Islet of Langerhans (tissue), 1 donor: ENCODE data around the gene FBXW8.
"Not testable (repeated sequence)": the region's sequence is repeated elsewhere in the genome, so short reads cannot be mapped to it uniquely, and the experiment has no call there.

Source experiments
- FAIRE-seq: peaks from one replicate; lab custom pipeline; 2011; peaks lifted over from hg19 to GRCh38; lab: Jason Lieb, UNC

FBXW8 gene

DNA sequence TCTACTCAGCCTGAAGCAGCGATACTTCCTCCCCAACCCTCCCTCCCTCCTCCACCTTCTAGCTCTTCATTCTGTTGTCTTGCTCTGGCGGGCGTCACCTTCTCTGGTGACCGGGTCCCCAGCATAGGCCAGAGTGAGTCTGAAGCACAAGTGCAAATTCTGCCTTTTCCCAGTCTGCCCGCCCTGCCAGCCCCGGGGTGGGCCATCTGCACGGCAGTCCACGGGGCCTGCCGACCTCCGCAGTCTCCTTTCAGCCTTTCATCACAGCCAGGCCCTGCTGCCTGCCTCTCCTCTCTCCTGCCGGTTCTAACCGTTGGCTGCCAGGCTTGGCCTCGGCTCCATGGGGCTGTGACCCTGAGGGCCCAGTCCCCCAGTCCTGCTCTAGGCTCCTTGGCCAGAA lies 129.7 kb downstream of the FBXW8 start:
- no peak for FAIRE-seq

DNA sequence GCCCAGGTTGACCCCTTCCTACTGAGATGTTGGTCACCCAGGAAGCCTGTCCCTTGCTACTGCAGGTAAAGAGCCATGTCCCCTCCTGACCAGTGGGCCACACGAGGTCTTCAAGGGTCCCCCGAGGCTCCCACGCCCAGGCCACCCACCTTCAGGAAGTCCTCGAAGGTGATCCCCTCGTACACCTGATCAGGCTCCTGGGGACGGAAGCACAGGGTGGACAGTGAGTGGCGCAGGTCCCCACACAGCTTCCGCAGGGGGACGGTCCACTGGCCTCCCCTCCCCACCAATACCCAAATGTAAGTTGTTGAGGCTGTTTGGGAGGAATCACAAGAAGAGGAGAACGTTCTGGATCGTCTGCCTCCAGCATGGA lies 131.0 kb downstream of the FBXW8 start:
- FAIRE-seq, result no peak

DNA sequence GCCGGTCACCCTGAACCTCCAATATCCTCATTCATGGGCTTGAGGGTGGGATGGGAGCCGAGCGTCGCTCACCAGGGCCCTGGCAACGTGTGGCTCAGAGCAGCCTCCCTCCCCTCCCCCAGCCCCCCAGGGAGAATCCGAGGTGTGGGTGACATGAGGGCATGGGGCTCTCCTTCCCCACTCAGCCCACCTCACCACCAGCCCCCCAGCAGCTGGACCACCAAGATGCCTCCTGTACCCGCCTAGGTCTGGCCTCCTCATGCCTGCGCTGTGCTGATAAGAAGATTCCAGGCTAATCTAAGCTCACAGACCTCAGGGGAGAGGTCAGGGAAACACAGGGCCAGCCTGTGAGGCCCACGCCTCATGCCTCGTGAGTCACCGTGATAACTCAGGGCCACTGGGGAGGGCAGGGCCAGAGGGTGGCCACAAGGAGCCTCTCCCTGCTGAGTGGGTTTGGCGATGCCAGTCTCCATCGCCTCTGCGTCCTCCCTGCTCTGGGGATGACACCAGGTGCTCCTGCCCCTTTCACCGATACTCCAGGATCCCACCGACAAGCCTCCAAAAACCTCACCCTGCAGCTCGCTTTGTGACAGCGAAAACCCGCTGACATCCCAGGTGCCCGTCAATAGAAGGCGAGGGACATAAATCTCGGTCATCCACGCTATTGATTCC lies 131.6 kb downstream of the FBXW8 start:
- FAIRE-seq, result no peak

DNA sequence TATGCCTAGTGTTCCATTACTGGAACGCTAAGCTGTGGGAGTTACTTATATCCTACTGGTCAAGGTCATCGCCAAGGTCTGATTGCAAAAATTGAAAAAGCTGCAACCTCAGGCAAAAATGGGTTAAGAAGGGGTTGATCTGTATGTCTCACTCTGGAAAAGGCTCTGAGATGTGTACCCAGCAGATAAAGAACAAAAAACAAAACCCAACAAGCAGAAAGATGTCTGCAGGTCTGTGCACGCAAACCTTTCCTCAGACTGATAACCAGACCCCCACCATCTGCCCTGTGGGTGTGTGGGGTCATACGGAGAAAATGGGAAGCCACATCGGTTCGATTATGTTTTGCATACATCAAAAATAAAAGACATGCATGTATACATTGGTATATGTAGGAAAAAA lies 132.1 kb downstream of the FBXW8 start:
- no peak for FAIRE-seq

DNA sequence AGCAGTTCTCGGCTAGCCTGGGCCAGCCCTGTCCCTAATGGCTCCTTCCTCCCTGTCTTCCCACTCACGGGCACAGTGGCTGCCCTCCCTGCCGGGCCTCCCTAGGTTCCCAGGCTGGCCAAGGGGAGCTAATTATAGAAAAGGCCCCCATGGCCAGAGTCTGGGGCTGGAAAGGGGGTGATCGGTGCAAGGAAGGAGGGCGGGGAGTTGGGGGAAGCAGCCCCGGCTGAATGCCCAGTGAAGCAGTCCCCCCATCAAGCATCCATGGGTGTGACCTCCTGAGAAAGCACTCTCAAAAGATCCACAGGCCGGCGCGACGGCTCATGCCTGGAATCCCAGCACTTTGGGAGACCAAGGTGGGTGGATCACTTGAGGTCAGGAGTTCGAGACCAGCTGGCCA lies 133.6 kb downstream of the FBXW8 start:
- FAIRE-seq, result no peak

DNA sequence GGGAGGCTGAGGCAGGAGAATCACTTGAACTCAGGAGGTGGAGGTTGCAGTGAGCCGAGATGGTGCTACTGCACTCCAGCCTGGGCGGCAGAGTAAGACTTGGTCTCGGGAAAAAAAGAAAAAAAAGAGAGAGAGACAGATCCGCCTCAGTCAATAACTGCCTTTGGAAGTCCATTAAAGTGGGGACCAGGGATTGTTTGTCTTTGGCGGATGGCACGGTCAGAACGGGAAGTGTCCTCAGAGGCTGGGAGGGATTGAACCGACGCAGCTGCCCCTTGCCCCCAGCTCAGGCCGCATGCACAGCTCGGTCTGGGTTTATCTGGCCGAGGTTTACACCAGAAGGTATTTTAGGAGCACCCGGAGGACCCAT lies 134.0 kb downstream of the FBXW8 start:
- FAIRE-seq, result no peak

DNA sequence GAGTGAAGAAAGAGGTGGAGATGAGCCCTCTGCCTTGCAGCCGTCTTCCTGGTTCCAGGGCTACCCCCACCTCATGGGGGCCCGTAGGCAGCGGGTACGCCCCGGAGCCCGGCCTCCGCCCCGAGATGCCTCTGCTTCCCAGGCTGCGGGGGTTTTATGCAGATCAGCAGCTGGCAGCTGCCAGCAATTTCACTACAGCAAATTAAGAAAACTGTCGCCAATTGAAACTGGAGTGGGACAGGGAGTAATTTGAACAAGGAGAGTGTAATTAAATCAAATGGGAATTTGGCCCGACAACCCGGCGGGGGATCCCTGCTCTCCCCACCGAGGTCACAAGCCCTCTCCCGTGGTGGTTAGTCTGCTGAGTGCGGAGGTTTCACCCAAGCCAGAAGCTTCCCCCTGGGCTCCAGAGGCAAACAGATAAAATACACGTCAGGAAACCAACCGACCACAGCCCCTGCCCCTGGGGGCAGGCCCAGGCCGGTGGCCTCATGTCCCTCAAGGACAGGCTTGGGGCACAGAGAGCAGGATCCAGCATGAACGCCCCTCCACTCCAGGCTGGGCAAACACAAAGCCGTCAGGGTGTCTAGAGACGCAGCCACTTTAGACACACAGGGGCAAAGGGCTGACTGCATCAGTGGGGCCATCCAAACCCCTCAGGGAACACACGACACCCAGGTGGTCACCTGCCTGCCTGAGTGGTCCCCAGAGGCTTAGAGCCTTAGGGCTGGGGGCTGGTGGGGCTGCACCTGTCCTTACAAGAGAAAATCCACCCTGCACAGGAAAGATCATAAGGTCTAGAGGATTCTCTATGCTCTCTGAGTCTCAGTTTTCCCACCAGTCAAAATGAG lies 134.6 kb downstream of the FBXW8 start:
- FAIRE-seq, result no peak

DNA sequence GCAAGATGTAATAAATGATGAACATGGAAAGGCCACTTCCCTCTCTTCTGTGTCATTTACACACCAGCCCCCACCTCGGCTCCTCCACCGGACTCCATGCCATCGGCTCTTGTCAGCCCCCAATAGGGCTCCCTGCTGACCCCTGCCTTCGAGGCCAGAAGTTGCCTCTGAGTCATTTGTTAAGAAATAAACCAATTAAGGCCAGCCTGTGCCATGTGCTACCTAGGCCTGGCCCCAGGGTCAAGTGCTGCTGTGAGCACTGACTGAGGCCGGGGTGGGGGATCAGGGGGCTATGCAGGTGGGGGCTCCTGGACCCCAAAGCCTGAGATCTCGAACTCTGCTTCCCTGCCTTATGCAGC lies 135.2 kb downstream of the FBXW8 start:
- no peak for FAIRE-seq

DNA sequence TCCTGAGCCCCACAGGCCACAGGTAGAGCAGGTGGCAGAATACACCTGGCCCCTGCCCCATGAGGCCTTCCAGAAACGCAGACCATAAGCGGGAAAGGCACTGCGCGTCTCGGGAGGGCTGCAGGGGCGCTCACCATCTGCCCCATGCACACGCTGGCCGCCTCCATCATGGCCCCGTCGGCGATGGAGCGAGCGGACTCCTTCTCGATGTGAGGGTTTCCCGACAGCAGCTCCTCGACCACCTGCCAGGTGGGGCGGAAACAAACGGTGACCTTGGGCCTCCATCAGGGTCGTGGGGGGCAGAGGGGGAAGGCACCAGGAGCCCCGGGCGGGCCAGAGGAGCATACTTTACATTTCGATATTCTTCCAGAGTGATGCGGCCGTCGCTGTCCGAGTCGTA lies 135.7 kb downstream of the FBXW8 start:
- no peak for FAIRE-seq

DNA sequence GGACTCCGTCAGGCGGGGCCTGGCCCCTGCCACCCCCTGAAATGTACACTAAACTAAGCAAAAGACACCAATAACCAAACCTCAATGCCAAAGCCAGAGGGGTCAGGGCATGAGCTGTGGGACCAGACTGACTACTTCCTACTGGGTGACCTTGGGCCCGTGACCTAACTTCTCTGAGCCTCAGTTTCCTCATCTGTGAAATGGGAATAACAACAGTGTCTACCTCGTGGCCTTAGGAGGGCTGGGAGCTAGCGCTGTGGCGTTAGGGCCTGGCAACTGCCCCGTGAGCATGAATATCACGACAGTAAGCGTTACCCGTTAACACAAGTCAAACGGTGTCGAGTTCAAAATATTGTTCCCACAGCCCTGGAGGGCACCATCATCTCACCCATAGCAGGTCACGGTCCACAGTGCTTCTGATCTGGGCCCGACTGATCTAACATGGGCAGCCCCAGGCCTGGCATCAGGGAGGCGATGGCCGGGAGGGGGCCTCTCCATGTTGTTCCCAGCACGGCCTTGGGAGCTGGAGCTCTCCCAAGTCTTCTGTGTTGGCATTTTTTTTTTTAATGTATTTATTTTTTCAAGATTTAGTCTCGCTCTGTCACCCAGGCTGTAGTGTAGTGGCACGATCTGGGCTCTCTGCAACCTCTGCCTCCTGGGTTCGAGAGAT lies 136.2 kb downstream of the FBXW8 start:
- no peak for FAIRE-seq

DNA sequence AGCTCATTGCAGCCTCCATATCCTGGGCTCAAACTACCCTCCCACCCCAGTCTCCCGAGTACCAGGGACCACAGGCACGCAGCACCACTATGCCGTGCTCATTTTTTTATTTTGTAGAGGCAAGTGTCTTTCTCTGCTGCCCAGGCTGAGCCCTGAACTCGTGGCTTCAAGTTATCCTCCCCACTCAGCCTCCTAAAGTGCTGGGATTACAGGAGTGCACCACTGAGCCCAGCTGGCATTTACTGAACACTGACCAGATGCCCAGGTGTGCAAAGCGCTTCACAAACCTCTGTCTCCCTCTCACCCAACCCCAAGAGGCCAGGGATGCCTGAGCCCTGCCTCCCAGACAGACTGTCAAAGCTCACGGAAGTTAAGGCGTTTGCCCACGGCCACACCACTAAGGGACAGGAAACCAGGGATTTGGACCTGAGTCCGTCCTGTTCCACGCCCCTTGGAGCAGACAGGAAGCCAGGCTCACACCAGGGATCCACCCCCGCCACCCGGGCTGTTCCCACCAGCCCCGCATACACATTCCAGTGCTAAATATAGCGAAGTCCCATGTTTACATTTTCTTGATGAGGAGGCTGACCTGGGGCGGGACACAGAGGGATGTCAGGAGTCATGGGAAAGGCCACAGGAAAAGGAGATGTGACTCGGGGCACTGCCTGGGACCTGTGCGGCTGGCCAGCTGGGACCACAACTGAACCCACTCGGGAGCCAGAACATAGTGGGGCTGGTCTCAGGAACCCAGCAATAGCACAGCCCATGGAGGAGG lies 137.2 kb downstream of the FBXW8 start:
- FAIRE-seq, result no peak

DNA sequence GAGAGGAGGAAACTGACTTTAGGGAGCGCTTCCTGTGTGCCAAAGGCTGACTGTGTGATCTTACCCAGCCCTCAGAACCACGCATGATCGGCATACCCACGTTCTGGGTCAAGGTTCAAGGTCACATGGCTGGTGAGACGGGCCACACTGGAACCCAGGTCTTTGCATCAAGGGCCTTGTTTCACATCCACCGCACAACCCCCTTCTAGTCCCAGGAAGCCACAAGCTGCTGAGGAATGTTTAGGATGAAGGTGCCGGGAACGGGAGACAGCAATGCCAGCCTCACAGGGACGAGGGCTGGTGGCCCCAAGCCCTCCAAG lies 137.8 kb downstream of the FBXW8 start:
- no peak for FAIRE-seq

DNA sequence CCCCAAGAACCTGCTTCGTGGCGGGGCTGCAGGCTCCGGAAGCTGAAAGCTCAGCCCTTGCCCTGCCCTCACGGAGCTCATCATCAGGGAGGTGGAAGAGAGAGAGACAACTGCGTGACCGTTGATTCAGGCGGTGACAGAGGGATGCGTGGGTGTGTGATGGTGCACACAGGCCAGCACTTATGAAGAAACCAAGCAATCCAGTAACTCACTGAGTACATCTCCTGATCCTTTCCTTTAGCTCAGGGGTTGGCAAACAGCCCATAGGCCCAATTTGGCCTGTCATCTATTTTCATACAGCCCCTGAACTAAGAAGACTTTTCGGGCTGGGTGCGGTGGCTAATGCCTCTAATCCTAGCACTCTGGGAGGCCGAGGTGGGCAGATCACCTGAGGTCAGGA lies 138.5 kb downstream of the FBXW8 start:
- no peak for FAIRE-seq

DNA sequence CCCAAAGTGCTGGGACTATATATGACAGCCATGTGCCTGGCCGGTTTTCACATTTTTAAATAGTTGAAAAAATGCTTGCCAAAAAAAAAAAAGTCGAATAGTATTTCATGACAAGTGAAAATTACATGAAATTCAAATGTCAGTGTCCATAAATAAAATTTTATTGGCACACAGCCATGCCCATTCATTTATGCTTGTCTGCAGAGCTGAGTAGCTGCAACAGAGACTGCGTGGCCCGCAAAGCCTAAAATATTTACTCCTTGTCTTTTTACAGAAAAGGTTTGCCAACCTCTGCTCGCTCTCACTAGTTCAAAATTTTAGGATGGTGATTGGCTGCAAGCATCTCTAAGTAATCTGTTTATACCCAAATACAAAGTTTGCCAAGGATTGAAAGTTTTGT lies 139.3 kb downstream of the FBXW8 start:
- FAIRE-seq, result no peak

DNA sequence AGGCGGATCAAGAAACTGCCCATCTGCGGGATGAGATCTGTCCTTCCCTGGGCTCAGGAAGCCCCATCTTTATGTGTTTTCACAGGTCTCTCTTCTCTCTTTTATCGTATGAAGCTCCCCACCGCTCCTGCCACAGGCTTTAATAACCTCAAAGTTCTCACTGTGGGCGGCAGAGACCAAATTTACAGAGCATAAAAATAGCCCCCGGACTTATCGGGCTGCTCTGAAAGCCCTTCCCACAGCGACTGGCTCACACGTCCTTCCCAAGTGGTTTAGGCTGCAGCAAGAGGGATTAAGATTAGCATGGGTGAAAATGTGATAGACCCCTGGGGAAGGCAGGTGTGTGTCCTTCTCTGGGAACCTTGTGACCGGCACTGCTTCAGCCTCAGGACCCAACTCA lies 140.6 kb downstream of the FBXW8 start:
- no peak for FAIRE-seq

DNA sequence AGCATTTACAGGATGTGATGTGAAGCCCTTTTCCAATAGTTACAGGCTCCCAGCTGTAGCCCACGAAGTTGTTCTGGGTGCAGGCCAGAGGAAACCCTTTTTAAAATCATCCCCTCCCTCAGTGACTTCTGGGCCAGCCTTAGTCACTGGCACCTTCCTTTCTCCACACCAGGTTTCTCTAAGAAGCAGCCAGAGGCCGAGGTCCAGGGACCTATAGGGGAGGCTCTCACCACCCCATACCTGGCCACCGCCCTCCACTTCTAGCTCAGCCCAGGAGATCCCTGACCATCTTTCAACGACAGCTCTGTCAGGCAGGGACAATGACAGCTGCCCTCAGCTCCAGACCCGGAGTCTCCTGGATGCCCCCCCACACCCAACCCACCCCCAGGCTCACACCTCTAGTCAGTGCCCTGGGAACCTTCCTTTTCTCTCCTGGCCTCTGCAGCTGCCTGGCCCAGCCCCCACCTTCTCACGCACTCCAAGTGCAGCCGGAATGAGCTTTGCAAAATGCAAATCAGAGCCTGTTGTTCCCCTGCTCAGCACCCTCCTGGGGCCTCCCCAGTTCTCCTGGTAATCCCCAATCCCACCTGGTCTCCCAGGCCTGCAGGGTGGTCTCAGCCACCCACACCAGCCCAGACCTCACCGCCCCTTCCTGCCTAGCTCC lies 141.8 kb downstream of the FBXW8 start:
- FAIRE-seq, result no peak

DNA sequence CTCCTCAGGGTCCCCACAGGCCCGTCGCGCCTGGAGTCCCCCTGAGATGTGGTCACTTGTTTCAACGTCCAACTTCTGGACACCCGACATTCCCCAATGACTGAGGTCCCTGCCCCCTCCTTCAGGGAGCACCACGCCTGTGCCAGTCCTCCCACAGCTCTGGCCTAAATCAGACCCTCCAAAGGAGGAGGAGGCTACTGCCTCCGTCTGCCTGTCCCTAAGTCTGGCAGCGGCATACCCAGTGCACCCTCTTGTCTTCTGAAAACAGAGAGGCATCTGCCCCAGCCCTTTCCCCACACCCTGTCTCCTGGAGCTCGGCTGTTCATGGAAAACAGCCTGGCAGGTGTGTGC lies 142.3 kb downstream of the FBXW8 start:
- FAIRE-seq, result no peak

DNA sequence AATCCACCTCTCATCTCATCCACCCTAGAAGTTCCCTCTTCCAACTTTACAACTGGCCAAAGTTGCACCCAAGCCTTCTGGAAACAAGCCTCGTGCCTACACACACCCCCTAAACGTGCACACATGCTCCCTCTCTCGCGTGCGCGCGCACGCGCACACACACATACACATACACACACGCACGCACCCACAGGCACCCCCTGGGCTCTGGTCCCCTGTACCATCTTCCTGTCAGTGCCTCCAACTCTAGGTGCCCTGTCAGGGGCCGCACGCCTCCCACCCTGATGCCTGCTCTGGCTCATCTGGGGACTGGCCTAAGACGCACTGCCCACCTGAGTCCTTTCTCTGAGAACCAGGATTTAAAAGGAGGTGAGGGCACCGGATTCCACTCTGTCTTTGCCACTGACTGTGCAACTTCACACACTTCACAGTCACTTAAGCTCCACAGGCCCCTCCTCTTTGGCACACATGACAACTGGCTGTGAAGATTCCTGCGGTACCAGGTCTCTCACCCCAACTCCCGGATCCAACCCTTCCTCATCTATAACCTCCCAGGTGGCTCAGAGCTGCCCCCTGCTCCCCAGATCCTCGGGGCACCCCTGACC lies 142.9 kb downstream of the FBXW8 start:
- FAIRE-seq, result no peak

DNA sequence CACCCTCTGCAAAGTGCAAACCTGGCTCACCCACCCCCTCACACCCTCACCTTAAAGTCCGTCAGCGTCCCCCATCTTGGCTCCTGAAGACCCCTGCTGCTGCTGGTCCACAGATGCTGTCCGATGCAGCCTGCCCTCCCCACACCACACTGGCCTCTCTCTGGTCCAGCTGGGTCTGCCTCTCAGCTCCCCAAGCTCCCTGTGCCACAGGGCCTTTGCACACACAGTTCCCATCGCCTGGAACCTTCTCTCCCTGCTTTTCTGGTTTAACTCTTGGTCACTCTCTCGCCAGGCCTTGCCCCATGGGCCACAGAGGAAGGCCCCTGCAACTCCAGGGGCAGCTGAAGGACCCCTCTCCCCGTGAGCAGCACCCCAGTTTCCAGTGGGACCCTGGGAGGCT lies 143.5 kb downstream of the FBXW8 start:
- FAIRE-seq, result no peak

DNA sequence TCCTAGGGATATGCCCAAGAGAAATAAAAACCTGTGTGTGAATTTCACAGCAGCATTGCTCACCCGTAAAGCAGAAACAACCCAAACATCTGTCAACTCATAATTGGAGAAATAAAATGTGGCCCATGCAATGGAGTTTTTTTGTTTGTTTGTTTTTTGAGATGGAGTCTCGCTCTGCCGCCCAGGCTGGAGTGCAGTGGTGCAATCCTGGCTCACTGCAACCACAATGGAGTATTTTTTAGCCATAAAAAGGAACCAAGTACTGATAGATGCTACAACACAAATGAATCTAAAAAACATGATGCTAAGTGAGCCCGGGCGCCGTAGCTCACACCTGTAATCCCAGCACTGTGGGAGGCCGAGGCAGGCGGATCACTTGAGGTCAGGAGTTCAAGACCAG lies 146.9 kb downstream of the FBXW8 start:
- FAIRE-seq, result not testable (repeated sequence)

DNA sequence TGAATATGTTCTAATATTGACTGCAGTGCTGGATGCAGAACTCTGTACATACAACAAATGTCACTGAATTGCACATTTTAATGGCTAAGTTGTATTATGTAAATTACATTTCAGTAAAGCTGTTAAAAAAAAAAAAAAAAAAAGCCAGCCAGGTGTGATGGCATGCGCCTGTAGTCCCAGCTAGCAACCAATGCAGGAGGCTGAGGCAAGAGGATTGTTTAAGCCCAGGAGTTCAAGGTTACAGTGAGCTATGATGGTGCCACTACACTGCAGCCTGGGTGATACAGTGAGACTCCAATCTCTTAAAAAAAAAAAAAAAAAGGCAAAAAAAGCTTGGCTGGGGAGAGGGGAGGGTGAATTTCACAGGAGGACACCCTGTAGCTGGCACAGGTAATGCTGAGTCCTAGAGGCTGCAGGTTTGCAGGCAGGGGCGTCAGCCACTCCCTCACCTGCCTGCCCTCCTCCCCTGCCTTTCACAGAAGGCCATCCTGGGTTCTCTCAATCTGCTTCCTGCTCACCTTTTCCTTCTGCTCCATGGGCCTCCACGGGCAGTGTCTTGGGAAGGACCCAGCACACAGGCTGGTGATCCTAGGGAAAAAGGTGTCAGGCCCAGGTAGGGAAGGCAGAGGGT lies 147.8 kb downstream of the FBXW8 start:
- FAIRE-seq, result no peak

DNA sequence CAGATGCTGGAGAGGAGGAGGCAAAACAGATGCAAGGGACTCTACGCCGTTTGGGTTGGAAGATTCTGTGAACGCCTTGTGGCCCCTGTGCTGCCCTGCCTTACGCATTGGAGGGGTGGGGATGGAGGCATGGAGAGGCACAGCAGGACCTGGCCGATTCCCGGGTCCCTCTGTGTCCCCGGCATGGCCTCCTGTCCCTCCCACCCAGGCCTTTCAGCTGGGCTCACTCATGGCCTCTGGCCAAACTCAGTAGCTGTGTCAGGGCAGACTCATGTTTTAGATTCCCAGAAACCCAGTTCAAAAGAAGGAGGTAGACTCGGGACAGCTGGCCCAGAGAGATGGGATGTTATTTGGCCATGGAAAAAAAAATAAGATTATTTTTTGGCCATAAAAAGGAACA lies 148.4 kb downstream of the FBXW8 start:
- no peak for FAIRE-seq
